Tibial nerve (tissue), 4 donors: Measurements from ENCODE around the gene DET1.

Source experiments
- CTCF ChIP-seq, 5 experiments: fragments of 200-600 bp in 3 of 5; fragments of 450-650 bp in 2 of 5; sonication (generic) in 3 of 5; IDR thresholded peaks; one replicate each; pipeline ENCODE4 v1.5.1; 2016 to 2019; ENCODE audit warnings: antibody characterized with exemption in 5 of 5, mild to moderate bottlenecking in 3 of 5, moderate library complexity in 2 of 5
- EP300 ChIP-seq, 2 donors: sonication (generic); formaldehyde crosslinking; IDR thresholded peaks; one replicate each; pipeline ENCODE4 v1.6.1; 2017; ENCODE audit warnings: antibody characterized with exemption in 2 of 2, mild to moderate bottlenecking in 1 of 2
- POLR2A ChIP-seq, 2 donors: fragments of 450-650 bp; IDR thresholded peaks; one replicate each; pipeline ENCODE4 v1.6.1; 2017; ENCODE audit warnings: antibody characterized with exemption in 2 of 2, mild to moderate bottlenecking in 2 of 2, moderate library complexity in 2 of 2

GRCh38 chr15:88526247-88526879, 20.1 kb downstream of the DET1 start:
- TF ChIP-seq CTCF (IDR thresholded peaks at IDR 0.05) (no peak), POLR2A (IDR thresholded peaks at IDR 0.05) (no peak), EP300 (IDR thresholded peaks at IDR 0.05) (no peak)
